Gastrocnemius medialis (tissue), 4 donors: Measurements from ENCODE around the gene CEP350.

ENCODE experiments used
- POLR2A ChIP-seq, 2 donors: fragments of 450-650 bp; IDR thresholded peaks; one replicate each; pipeline ENCODE4 v1.6.1; 2017; ENCODE audit warnings: antibody characterized with exemption in 2 of 2, mild to moderate bottlenecking in 2 of 2, moderate library complexity in 2 of 2
- TF ChIP-seq, protein P1 (sequence below), 5 experiments: fragments of 450-650 bp in 3 of 5; fragments of 200-600 bp in 2 of 5; sonication (generic) in 2 of 5; IDR thresholded peaks in 4 of 5; conservative IDR thresholded peaks in 1 of 5; 1 replicate in 4 of 5; 2 replicates in 1 of 5; pipeline ENCODE4 v1.5.1; 2016 to 2019; ENCODE audit warnings: antibody characterized with exemption in 5 of 5, mild to moderate bottlenecking in 3 of 5, moderate library complexity in 3 of 5

DNA sequence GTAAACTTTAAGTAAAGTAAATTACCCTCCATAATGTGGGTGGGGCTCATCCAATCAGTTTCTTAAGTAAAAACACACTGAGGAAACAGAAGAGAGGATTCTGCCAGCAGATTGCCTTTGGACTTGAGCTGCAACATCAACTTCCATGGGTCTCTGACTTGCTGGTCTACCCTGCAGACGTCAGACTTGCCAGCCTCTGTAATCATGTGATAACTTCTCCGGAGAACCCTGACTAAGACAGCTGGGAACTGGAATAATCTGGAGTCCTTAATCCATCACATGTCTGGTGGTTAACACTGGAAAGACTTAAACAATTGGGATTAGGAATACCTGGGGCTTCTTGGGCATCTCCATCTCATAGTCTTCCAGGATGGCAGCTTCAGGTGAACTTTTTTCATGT, 13.2 kb upstream of the CEP350 start:
- TF ChIP-seq, protein P1, sequence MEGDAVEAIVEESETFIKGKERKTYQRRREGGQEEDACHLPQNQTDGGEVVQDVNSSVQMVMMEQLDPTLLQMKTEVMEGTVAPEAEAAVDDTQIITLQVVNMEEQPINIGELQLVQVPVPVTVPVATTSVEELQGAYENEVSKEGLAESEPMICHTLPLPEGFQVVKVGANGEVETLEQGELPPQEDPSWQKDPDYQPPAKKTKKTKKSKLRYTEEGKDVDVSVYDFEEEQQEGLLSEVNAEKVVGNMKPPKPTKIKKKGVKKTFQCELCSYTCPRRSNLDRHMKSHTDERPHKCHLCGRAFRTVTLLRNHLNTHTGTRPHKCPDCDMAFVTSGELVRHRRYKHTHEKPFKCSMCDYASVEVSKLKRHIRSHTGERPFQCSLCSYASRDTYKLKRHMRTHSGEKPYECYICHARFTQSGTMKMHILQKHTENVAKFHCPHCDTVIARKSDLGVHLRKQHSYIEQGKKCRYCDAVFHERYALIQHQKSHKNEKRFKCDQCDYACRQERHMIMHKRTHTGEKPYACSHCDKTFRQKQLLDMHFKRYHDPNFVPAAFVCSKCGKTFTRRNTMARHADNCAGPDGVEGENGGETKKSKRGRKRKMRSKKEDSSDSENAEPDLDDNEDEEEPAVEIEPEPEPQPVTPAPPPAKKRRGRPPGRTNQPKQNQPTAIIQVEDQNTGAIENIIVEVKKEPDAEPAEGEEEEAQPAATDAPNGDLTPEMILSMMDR (IDR thresholded peaks at IDR 0.05 in 4 of 5, conservative IDR thresholded peaks at IDR 0.05 in 1 of 5) = no peak
- TF ChIP-seq POLR2A (IDR thresholded peaks at IDR 0.05) = no peak
